Thoracic aorta (tissue), 2 donors: Measurements from ENCODE around the gene DUSP14. TPM values are rescaled to one million over a fixed set of nuclear protein-coding genes. Genes with fewer than 3 reads are reported as not detected.
"Not testable (repeated sequence)": the region's sequence is repeated elsewhere in the genome, so short reads cannot be mapped to it uniquely, and the experiment has no call there.

Experiments used
- ATAC-seq: fragments of 150-250 bp; one replicate; pipeline ENCODE4 v1.8.0; 2017; ENCODE audit warnings: low read depth; ENCODE audit not compliant: insufficient number of reproducible peaks, low FRiP score
- DNase-seq: peaks from one replicate; pipeline ENCODE4 v3.0.0-alpha.2; 2020; ENCODE audit warnings: low spot score
- H3K27ac ChIP-seq, 2 donors: fragments of 200-600 bp; sonication (generic); 1 replicate in 1 of 2; 2 replicates in 1 of 2; pipeline ENCODE4 v1.5.1; 2016; ENCODE audit warnings: mild to moderate bottlenecking in 2 of 2, moderate library complexity in 2 of 2
- H3K27me3 ChIP-seq: fragments of 200-600 bp; sonication (generic); replicated peaks from 2 replicates; pipeline ENCODE4 v1.6.0; 2016; ENCODE audit warnings: mild to moderate bottlenecking; ENCODE audit not compliant: insufficient read depth
- H3K36me3 ChIP-seq: fragments of 200-600 bp; sonication (generic); one replicate; pipeline ENCODE4 v1.5.1; 2016
- H3K4me1 ChIP-seq, 2 donors: fragments of 200-600 bp; sonication (generic); 1 replicate in 1 of 2; 2 replicates in 1 of 2; pipeline versions ENCODE4 v1.5.1 to v1.6.0; 2016; ENCODE audit warnings: low read depth in 2 of 2, mild to moderate bottlenecking in 1 of 2; ENCODE audit not compliant: control insufficient read depth in 1 of 2
- H3K4me3 ChIP-seq: fragments of 200-600 bp; sonication (generic); 2 replicates; pipeline ENCODE4 v1.5.1; 2016; ENCODE audit warnings: mild to moderate bottlenecking
- H3K9me3 ChIP-seq: fragments of 200-600 bp; sonication (generic); 2 replicates; pipeline ENCODE4 v1.5.1; 2016
- total RNA-seq, 2 donors: library from RNA; depleted of rRNA; stranded (reverse); fragments of >200 nt; gene quantifications; one replicate each; pipeline versions ENCODE4 v1.1.0 to v1.2.3, GENCODE V29; 2016
- TF ChIP-seq, protein P1 (sequence below): fragments of 200-600 bp; sonication (generic); IDR thresholded peaks from one replicate; pipeline ENCODE4 v1.5.1; 2019; ENCODE audit warnings: antibody characterized with exemption

DUSP14 gene
- total RNA-seq, 2 donors from 2014 or later = 18.1 to 22.2 TPM

DNA sequence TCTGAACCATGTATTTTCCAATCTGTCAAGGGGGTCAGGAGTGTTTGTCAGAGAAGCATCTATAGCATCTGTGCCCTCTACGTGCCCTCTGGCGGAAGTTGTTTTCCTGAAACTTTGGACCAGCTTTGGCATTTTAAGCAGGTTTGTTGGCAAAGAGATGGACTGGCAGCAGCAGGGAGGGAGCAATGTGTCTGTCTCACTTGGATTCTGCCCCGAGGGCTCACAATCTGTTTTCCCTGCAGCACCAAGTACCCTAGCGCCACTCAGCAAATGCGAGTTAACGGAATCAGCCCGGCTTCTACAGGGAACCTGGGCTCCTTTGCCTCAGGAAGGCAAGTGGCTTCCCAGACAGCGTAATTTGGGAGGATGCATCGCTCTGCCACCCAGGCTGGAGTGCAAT is 17.4 kb downstream of the DUSP14 start:
- TF ChIP-seq, protein P1, sequence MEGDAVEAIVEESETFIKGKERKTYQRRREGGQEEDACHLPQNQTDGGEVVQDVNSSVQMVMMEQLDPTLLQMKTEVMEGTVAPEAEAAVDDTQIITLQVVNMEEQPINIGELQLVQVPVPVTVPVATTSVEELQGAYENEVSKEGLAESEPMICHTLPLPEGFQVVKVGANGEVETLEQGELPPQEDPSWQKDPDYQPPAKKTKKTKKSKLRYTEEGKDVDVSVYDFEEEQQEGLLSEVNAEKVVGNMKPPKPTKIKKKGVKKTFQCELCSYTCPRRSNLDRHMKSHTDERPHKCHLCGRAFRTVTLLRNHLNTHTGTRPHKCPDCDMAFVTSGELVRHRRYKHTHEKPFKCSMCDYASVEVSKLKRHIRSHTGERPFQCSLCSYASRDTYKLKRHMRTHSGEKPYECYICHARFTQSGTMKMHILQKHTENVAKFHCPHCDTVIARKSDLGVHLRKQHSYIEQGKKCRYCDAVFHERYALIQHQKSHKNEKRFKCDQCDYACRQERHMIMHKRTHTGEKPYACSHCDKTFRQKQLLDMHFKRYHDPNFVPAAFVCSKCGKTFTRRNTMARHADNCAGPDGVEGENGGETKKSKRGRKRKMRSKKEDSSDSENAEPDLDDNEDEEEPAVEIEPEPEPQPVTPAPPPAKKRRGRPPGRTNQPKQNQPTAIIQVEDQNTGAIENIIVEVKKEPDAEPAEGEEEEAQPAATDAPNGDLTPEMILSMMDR = no peak
- Histone ChIP-seq H3K27me3 (no peaks in the 10 kb centered on the region), H3K9me3 (no peaks in the 10 kb centered on the region), H3K4me1 (no peaks in the 10 kb centered on the region), H3K36me3 (no peaks in the 10 kb centered on the region), H3K4me3 (no peak overlapping the region), H3K27ac (no peak overlapping the region)
- no peak for DNase-seq
- ATAC-seq = no peak

DNA sequence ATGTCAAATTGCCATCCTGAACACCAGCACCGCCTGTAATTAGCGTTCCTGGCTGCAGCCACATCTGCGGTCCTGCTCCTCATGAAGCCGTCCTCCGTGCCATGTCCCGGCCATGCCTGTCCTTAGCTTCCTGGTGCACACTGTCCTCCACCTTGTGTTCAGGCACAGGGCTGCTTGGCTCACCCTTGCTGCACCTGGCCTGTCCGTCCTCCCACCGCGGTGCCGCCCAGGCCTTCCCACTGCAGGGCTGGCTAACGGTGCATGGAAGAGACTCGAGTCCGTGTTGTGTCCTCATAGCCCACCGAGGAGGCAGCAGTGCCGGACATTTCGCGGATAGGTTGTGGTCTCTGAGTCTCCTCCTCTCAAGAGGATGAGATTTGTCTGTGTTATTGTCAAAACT is 20.4 kb downstream of the DUSP14 start:
- Histone ChIP-seq H3K9me3 (no peaks in the 10 kb centered on the region), H3K27me3 (no peaks in the 10 kb centered on the region), H3K27ac (no peak overlapping the region), H3K4me1 (no peaks in the 10 kb centered on the region), H3K36me3 (peaks cover 14% of the 10 kb centered on the region), H3K4me3 (no peak overlapping the region)
- ATAC-seq = no peak
- TF ChIP-seq, protein P1 = no peak
- DNase-seq = no peak

DNA sequence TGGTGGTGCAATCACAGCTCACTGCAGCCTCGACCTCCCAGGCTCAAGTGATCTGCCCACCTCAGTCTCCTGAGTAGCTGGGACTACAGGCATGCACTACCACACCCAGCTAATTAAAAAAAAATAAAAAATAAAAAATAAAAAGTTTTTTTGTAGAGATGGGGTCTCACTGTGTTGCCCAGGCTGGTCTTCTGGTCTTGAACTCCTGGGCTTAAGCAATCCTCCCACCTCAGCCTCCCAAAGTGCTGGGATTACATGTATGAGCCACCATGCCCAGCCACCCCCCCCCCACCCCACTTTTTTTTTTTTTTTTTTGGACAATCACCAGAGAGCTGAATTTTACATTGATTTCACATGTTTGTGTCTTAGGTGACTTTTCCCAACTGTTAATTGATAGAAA is 22.0 kb downstream of the DUSP14 start:
- not testable (repeated sequence) for DNase-seq, ATAC-seq, H3K4me1 ChIP-seq, H3K9me3 ChIP-seq, H3K27ac ChIP-seq, H3K4me3 ChIP-seq, H3K27me3 ChIP-seq
- peaks cover 22% of the 10 kb centered on the region for H3K36me3 ChIP-seq

DNA sequence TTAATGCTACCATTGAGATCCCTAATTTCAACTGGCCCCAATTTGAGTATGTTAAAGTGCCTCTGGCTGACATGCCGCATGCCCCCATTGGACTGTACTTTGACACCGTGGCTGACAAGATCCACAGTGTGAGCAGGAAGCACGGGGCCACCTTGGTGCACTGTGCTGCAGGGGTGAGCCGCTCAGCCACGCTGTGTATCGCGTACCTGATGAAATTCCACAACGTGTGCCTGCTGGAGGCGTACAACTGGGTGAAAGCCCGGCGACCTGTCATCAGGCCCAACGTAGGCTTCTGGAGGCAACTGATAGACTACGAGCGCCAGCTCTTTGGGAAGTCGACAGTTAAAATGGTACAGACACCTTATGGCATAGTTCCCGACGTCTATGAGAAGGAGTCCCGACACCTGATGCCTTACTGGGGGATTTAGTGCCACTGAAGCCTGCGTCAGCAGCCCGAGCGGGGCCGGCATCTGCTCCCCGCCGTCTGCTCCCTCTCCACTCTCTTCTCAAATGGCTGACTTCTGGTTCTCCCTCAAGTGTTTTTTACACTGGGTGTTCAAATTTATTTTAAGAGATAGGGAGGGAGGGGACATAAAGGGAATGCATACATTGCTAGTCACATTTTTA is 22.9 kb downstream of the DUSP14 start:
- Histone ChIP-seq H3K9me3 (no peaks in the 10 kb centered on the region), H3K27me3 (no peaks in the 10 kb centered on the region), H3K4me3 (no peak overlapping the region), H3K27ac (no peak overlapping the region), H3K4me1 (no peaks in the 10 kb centered on the region), H3K36me3 (peaks cover 30% of the 10 kb centered on the region)
- DNase-seq (no peak), ATAC-seq (no peak)
- TF ChIP-seq, protein P1 = no peak

DNA sequence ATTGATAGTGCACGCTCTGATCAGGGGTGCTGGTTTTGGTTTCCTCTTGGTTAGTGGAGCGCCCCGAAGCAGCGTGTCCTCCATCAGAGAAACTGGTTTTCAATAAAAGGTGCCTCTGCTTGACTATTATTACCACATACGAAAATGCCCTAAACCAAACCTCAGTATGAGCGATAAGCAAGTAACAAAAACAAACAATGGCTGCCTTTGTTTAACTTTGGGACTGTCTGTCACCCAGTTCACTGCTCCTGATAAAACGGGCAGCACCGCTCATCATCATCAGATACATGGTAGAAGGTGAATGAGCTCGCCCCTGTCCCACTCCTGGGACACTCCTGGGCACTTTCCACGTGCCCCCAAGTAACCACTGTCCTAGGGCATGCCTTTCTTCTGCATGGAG is 24.0 kb downstream of the DUSP14 start:
- Histone ChIP-seq H3K4me3 (no peak overlapping the region), H3K9me3 (no peaks in the 10 kb centered on the region), H3K36me3 (peaks cover 38% of the 10 kb centered on the region), H3K27ac (no peak overlapping the region), H3K27me3 (no peaks in the 10 kb centered on the region), H3K4me1 (no peaks in the 10 kb centered on the region)
- ATAC-seq (no peak), DNase-seq (no peak)
- TF ChIP-seq, protein P1 = no peak

DNA sequence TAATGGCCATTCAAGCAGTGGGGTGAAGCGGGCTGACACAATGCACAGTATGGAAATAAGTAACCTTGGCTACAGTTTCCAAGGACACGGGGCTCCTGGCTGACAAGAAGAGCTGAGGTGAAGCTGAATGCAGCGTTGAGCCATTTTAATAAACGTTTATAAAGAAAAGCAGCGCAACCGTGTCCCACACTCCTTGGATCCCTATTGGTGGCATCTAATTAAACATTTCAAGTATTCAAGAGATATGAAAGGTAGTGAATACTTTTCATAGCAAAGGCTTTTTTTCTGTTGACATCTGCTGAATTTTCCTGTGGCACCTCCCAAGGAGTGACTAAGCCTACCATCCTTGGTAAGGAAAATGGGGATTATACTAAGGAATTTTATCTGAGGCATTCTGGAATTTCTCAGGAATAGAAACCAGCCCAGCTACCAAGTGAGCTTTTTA is 26.5 kb downstream of the DUSP14 start:
- DNase-seq (no peak), ATAC-seq (no peak)
- Histone ChIP-seq H3K4me1 (no peaks in the 10 kb centered on the region), H3K4me3 (no peak overlapping the region), H3K27ac (no peak overlapping the region), H3K36me3 (peaks cover 44% of the 10 kb centered on the region), H3K27me3 (no peaks in the 10 kb centered on the region), H3K9me3 (no peaks in the 10 kb centered on the region)
- TF ChIP-seq, protein P1 = no peak
